ENCODE measurements around the gene SPTLC3. TPM values are rescaled to one million over a fixed set of nuclear protein-coding genes. Genes with fewer than 3 reads are reported as not detected.

Gene SPTLC3
- polyA plus RNA-seq, 3 donors, result 0.01 TPM; not detected in 2

GRCh38 chr20:13109658-13110057 lies 100.9 kb downstream of the SPTLC3 start:
- DNase-seq, result no peak
- Histone ChIP-seq H3K27ac (ENCODE audit: low read depth in 1 of 2, low read length in 2 of 2) (no peak overlapping the region), H2AFZ (ENCODE audit: insufficient read depth, low read depth, low read length, poor library complexity, severe bottlenecking) (no peak overlapping the region), H3K36me3 (replicated peaks in 1 of 2; ENCODE audit: control insufficient read depth in 1 of 2, insufficient read depth in 2 of 2, low read length in 2 of 2) (no peaks in the 10 kb centered on the region), H4K20me1 (ENCODE audit: insufficient read depth, low read length) (no peaks in the 10 kb centered on the region), H3K27me3 (ENCODE audit: control insufficient read depth in 2 of 2, insufficient read depth in 2 of 2, low read length in 2 of 2) (no peaks in the 10 kb centered on the region), H3K9ac (ENCODE audit: insufficient read depth, low read length, poor library complexity, severe bottlenecking) (no peak overlapping the region), H3K4me3 (replicated peaks in 1 of 3; ENCODE audit: low read depth in 2 of 3, low read length in 3 of 3) (no peak overlapping the region), H3K9me3 (replicated peaks in 1 of 2; ENCODE audit: control insufficient read depth in 1 of 2, insufficient read depth in 1 of 2, low read length in 2 of 2) (no peaks in the 10 kb centered on the region), H3K79me2 (ENCODE audit: insufficient read depth, low read length) (no peaks in the 10 kb centered on the region), H3K4me2 (replicated peaks; ENCODE audit: extremely low read depth, low read length, poor library complexity, severe bottlenecking) (no peak overlapping the region), H3K4me1 (ENCODE audit: control insufficient read depth in 1 of 2, insufficient read depth in 2 of 2, low read length in 2 of 2) (no peaks in the 10 kb centered on the region)
- Mint-ChIP-seq H3K4me3 (no peak overlapping the region), H3K27ac (no peak overlapping the region), H3K27me3 (ENCODE audit: low read depth in 3 of 3) (peaks cover 0 to 3% (median 0%) of the 10 kb centered on the region in 3 donors), H3K4me1 (no peaks in the 10 kb centered on the region), H3K36me3 (no peaks in the 10 kb centered on the region), H3K9me3 (no peaks in the 10 kb centered on the region)
- no peak for TF ChIP-seq CTCF (IDR thresholded peaks at IDR 0.05)
- intact Hi-C loops (cut with micrococcal nuclease), result loop anchor here in 1 of 2 donors (10.0 kb wide), 2 partner anchors 185 to 1435 kb away; no protein-coding TSS in a partner anchor
- WGBS (ENCODE audit: insufficient coverage), result 75% methylated on average over 2 of the region's 4 CpGs

GRCh38 chr20:13110796-13111195 lies 102.0 kb downstream of the SPTLC3 start:
- Histone ChIP-seq H3K4me3 (replicated peaks in 1 of 3; ENCODE audit: low read depth in 2 of 3, low read length in 3 of 3) (no peak overlapping the region), H2AFZ (ENCODE audit: insufficient read depth, low read depth, low read length, poor library complexity, severe bottlenecking) (no peak overlapping the region), H3K36me3 (replicated peaks in 1 of 2; ENCODE audit: control insufficient read depth in 1 of 2, insufficient read depth in 2 of 2, low read length in 2 of 2) (no peaks in the 10 kb centered on the region), H3K4me2 (replicated peaks; ENCODE audit: extremely low read depth, low read length, poor library complexity, severe bottlenecking) (no peak overlapping the region), H3K4me1 (ENCODE audit: control insufficient read depth in 1 of 2, insufficient read depth in 2 of 2, low read length in 2 of 2) (no peaks in the 10 kb centered on the region), H3K27me3 (ENCODE audit: control insufficient read depth in 2 of 2, insufficient read depth in 2 of 2, low read length in 2 of 2) (no peaks in the 10 kb centered on the region), H3K27ac (ENCODE audit: low read depth in 1 of 2, low read length in 2 of 2) (no peak overlapping the region), H3K9ac (ENCODE audit: insufficient read depth, low read length, poor library complexity, severe bottlenecking) (no peak overlapping the region), H4K20me1 (ENCODE audit: insufficient read depth, low read length) (no peaks in the 10 kb centered on the region), H3K79me2 (ENCODE audit: insufficient read depth, low read length) (no peaks in the 10 kb centered on the region), H3K9me3 (replicated peaks in 1 of 2; ENCODE audit: control insufficient read depth in 1 of 2, insufficient read depth in 1 of 2, low read length in 2 of 2) (no peaks in the 10 kb centered on the region)
- Mint-ChIP-seq H3K27me3 (ENCODE audit: low read depth in 3 of 3) (peaks cover 0 to 3% (median 0%) of the 10 kb centered on the region in 3 donors), H3K9me3 (no peaks in the 10 kb centered on the region), H3K4me1 (no peaks in the 10 kb centered on the region), H3K36me3 (no peaks in the 10 kb centered on the region), H3K27ac (no peak overlapping the region), H3K4me3 (no peak overlapping the region)
- 100% methylated on average over 1 of the region's 2 CpGs for WGBS (ENCODE audit: insufficient coverage)
- intact Hi-C loops (cut with micrococcal nuclease), result no loop called here
- no peak for DNase-seq
- no peak for TF ChIP-seq CTCF (IDR thresholded peaks at IDR 0.05)

Data from CD14-positive monocyte (primary cell).